Peyer's patch (tissue), 4 donors: ENCODE data around the gene TMEM106C.

ENCODE experiments used
- POLR2A ChIP-seq, 2 donors: fragments of 450-650 bp; IDR thresholded peaks; one replicate each; pipeline ENCODE4 v1.5.1; 2017; ENCODE audit warnings: antibody characterized with exemption in 2 of 2, mild to moderate bottlenecking in 2 of 2, moderate library complexity in 2 of 2
- TF ChIP-seq, protein P1 (sequence below), 6 experiments: fragments of 450-650 bp in 4 of 6; fragments of 200-600 bp in 2 of 6; sonication (generic) in 1 of 6; IDR thresholded peaks; one replicate each; pipeline ENCODE4 v1.5.1; 2017 to 2019; ENCODE audit warnings: antibody characterized with exemption in 6 of 6, mild to moderate bottlenecking in 3 of 6, moderate library complexity in 1 of 6

DNA sequence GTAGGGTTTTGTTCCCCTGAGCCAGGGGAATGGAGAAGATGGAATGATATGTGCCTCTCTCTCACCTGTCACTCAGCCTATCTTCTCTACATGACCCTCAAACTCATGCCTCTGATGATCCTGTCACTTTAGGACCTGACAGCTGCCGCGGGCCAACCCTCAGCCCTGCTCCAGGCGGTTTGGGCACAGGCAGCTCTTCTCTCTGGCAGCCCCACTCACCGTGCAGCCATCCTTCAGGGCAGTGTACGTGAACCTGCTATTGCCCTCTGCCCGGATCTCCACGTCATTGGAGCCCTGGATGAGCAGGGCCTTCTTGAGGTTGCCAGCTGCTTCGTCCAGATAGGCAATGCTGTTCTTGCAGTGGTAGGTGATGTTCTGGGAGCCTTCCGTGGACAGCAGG is 10.5 kb downstream of the TMEM106C start:
- TF ChIP-seq, protein P1, sequence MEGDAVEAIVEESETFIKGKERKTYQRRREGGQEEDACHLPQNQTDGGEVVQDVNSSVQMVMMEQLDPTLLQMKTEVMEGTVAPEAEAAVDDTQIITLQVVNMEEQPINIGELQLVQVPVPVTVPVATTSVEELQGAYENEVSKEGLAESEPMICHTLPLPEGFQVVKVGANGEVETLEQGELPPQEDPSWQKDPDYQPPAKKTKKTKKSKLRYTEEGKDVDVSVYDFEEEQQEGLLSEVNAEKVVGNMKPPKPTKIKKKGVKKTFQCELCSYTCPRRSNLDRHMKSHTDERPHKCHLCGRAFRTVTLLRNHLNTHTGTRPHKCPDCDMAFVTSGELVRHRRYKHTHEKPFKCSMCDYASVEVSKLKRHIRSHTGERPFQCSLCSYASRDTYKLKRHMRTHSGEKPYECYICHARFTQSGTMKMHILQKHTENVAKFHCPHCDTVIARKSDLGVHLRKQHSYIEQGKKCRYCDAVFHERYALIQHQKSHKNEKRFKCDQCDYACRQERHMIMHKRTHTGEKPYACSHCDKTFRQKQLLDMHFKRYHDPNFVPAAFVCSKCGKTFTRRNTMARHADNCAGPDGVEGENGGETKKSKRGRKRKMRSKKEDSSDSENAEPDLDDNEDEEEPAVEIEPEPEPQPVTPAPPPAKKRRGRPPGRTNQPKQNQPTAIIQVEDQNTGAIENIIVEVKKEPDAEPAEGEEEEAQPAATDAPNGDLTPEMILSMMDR (IDR thresholded peaks at IDR 0.05): no peak
- no peak for TF ChIP-seq POLR2A (IDR thresholded peaks at IDR 0.05)
